Hematopoietic multipotent progenitor cell treated with erythropoietin and hydrocortisone succinate and interleukin-3 and kit ligand, for 15 days (in vitro differentiated cells): ENCODE data around the gene ZNF592.
"Not testable (repeated sequence)": the region's sequence is repeated elsewhere in the genome, so short reads cannot be mapped to it uniquely, and the experiment has no call there.

Experiments
- DNase-seq: peaks from one replicate; pipeline ENCODE4 v3.0.0-alpha.2; 2015; ENCODE audit warnings: low spot score

Gene ZNF592

DNA sequence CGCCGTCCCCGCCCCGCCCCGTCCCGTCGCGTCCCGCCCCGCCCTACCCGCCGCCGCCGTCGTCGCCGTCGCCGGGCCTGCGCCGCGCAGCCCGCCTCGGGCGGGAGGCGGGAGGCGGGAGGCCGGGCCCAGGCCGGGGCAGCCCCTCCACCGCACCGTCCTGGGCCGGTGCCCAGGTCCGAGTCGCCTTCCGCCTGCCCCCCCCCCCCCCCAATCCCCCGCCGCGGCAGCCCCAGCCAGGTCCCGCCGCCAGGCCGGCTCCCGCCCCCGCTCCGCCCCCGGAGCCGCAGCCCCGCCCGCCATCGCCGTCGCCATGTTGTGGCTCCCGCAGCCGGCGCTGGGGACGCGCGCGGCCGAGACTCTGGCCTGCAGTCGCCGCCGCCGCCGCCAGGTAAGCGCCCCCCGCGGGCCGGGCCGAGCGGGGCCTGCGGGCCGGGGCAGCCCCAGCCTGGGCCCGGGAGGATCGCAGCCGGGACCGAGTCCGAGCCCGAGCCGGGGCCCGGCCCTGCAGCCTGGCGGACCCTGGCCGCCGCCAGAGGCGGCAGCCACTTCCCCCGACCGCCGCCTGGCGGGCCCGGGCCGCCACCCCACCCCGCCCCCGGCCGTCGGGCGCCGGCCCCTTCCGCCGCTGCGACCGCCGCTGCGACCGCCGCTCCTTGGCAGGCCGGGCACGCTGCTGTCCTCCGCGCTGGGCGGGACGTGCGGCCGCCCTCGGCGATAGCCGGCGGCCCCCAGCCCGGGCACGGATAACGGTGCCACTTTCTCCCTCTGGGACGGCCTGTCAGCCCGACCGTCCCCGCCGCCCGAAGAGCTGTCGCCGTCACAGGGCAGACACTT, at the start of gene ZNF592:
Gene ZNF592 (plus strand): TSS at position 319 of the 837 bp plus-strand sequence. CDS start 34,084 bp downstream, outside the sequence.
- DNase-seq, result peak; percentile 81

- DNase-seq, result no peak
These were observed 48.7 kb upstream of the ZNF592 start for GRCh38 chr15:84699538-84700191.

DNA sequence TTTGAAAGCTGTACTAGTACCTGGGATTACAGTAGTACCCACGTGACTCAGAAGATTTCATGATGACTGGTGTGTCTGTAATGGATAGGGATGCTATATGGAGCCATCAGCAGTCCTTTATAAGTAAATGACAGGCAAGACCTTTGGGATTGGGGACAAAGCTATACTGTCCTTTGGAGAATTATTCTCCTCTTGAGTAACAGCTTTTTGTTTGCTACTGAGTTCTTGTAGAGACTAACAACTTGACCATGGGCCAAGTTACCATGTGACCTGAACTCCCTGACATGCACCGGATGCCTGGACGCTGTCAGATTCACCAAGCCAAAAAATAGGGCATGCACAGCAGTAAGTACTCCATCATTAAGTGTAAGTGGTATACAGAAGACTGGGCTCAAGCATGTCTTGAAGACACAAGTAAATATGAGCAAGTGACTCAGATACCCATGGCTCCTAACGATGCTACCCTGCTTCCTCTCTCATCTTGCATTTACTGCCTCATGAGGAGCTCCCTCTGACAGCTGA, 45.4 kb upstream of the ZNF592 start:
- no peak for DNase-seq

- no peak for DNase-seq
These were observed 44.6 kb upstream of the ZNF592 start for GRCh38 chr15:84703808-84704207.

GRCh38 chr15:84714372-84714771, 34.0 kb upstream of the ZNF592 start:
- no peak for DNase-seq

DNA sequence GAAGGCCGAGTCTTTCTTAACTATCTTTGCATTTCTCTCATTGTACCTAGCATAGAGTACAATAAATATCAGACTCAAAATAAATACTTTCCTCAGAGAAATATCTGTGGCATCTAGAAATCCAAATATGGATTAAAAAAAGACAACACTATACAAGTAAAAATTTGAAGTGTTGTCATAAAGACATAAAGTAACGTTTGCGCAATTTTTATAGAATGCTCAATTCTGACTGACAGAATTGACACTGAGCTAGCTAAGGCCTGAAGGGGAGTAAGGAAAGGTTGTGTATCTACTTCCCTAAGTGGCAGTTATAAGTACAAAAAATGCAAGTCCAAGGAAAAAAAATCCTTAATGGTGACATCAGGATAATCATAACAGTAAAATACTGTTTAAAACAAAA, 33.6 kb upstream of the ZNF592 start:
- DNase-seq, result no peak

DNA sequence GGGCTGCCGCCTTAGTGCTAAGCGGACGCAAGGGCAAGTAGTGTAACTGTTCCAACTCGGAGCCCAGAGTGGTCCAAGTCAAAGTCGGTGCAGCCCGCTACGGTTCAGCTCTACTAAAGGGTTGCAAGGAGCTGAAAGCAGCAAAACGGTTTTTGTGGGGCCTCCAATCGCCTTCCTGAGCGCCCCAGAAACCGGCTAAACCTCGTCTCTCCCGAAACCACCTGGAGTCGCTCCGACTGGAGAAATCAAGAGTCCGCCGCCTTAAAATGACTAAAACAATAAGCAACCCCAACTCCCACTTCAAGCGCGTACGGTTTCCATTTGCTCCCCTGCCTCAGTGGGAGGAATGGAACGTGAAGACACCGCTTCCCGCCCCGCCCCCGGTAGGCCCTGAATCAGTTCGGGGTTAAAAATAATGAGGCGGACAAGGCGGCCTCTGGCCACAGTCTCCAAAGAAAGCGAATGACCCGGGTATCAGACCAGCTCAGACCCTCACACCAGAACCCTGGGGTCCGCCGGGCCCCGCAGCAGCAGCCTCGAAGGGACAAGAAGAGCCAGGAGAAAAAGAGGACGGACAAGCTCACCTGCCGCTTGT, 32.9 kb upstream of the ZNF592 start:
- peak; percentile 19 for DNase-seq

DNA sequence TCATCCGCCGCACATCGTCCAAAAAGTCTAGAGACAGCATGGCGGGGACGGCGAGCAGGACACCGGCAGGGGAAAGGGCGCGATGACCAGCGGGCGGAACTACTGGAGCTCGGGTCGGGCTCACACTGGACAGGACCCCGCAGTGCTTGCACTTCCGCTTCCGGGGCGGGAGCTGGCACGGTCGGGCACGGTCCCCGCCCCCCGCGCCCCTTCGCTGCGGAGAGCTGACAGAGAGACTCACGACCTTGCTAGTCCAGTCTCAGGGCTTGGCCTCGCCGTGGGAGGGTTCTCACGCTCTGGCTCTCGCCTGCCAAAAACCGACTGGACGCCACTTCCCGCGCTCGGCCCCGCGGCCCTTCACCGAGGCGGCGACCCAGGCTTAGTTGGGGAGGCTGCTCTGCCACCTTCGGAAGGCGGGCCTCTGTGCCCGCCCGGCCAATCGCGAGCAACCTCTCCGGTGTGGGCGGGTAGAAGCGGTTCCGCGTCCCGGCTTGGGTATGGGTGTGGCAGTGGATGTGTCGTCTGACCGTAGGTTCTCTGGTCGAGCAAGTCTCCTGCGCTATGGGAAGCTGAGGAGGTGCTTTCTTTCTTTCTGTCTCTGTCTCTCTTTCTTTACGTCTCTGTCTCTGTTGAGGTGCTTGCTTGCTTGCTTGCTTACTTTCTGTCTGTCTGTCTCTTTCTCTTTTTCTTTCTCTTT, 32.2 kb upstream of the ZNF592 start, which contains the start of gene SEC11A:
Gene SEC11A (minus strand): TSS at position 104 of the 697 bp plus-strand sequence. CDS start 64 bp downstream, at position 40.
- DNase-seq, result peak; percentile 93

GRCh38 chr15:84721371-84721770, 27.0 kb upstream of the ZNF592 start:
- DNase-seq, result no peak

DNA sequence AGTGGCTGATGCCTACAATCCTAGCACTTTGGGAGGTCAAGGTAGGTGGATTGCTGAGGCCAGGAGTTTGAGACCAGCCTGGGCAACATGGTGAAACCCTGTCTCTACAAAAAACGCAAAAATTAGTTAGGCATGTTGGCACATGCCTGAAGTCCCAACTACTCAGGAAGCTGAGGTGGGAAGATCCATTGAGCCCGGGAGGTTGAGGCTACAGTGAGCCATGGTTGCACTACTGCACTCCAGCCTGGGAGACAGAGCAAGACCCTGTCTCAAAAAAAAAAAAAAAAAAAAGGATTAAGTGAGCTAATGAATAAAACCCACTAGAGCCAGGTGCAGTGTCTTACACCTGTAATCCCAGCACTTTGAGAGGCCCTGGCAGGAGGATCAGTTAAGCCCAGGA, 25.8 kb upstream of the ZNF592 start:
- DNase-seq, result no peak

DNA sequence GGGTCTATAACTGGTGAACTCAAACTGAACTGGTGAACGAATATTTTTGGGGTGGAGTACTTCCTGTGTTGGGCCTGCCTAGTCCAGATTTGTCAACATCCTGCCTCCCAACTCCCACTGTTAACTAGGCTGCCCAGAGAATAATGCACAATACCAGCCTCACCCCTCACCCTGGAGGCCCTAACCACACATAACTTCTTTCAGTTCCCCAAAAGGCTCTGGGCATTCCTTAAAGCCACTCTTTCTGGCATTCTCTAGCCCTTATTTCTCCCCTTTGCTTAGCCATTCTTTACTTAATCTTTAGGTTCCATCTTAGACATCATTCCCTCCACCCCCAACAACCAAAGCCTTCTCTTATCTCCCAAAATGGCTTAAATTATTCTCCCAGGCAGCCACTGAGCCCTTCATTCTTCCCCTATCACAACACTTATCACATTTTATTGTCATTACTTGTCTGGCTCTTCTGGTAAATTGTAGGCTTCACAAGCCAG, 23.3 kb upstream of the ZNF592 start:
- no peak for DNase-seq

DNA sequence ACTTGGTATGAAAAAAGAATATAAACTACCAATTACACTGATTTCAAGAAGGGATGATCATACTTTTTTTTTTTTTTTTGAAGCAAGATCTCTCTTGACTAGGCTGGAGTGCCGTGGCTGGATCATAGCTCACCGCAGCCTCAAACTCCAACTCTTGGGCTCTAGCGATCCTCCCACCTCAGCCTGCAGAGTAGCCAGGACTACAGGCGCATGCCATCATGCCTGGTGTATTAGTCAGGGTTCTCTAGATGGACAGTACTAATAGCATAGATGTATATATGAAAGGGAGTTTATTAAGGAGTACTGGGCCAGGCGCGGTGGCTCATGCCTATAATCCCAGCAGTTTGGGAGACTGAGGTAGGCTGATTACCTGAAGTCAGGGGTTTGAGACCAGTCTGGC, 21.0 kb upstream of the ZNF592 start:
- DNase-seq, result no peak

GRCh38 chr15:84731774-84732173, 16.6 kb upstream of the ZNF592 start:
- no peak for DNase-seq

DNA sequence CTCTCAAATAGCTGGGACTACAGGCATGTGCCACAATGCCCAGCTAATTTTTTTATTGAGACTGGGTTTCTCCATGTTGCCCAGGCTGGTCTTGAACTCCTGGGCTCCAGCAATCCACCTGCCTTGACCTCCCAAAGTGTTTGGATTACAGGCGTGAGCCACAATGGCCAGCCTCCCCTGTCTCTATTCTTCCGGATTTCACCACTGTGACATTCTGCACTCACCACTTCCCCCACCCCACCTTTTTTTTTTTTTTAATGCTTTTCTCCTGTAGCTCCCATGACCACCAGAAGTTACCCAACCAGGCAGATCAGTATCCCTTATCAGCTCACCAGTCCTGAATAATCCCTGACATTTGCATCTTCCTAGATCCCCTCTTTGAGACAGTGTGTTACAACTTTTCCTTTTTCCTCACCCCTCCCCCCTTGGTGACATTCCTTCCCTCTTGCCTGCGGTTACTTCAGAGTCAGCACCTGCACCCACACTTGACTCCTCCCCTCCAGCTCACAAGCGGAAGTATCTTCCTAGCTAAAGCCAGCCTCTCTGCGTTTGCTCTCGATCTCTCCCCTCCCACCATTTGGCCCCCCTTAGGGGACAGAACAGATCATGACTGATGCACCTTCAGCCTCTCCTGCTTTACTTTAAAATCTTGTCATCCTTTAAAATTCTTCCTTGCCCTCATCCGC, 13.5 kb upstream of the ZNF592 start:
- peak; percentile 26 for DNase-seq

DNA sequence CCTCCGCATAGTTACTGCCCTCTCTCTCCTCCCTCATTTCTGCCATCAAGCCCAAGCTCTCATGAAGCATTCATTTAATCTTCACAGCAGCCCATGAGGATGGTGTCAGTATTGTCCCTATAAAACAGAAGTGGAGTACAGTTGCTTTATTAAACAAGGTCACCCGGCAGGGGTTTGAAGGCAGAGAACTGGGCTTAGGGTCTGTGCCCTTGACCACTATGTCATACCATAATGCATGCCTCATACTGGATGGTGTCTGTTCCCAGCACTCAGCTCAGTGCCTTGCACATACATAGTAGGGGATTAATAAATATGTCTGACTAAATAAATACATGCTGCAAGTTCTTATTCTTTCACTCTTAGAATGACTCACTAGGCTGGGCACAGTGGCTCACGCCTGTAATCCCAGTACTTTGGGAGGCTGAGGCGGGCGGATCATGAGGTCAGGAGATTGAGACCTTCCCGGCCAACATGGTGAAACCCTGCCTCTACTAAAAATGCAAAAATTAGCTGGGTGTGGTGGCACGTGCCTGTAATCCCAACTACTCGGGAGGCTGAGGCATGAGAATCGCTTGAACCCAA, 12.8 kb upstream of the ZNF592 start:
- not testable (repeated sequence) for DNase-seq

DNA sequence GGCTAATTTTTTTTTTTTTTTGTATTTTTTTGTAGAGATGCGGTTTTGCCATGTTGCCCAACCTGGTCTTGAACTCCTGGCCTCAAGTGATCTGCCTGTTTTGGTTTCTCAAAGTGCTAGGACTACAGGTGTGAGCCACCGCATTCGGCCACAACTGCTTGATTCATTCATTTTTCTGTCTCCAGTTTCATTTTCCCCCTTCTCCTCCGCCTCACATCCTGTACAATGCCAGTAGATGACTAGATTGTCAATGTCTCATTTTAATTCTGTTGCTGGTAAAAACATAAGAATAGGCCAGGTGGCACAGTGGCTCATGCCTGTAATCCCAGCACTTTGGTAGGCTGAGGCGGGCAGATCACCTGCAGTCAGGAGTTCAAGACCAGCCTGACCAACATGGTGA, 12.0 kb upstream of the ZNF592 start:
- DNase-seq, result no peak

- no peak for DNase-seq
These were observed 11.4 kb upstream of the ZNF592 start for GRCh38 chr15:84737005-84737404.

- DNase-seq, result no peak
These were observed 7.7 kb upstream of the ZNF592 start for GRCh38 chr15:84740691-84741090.

GRCh38 chr15:84741121-84741520, 7.3 kb upstream of the ZNF592 start:
- DNase-seq, result no peak

DNA sequence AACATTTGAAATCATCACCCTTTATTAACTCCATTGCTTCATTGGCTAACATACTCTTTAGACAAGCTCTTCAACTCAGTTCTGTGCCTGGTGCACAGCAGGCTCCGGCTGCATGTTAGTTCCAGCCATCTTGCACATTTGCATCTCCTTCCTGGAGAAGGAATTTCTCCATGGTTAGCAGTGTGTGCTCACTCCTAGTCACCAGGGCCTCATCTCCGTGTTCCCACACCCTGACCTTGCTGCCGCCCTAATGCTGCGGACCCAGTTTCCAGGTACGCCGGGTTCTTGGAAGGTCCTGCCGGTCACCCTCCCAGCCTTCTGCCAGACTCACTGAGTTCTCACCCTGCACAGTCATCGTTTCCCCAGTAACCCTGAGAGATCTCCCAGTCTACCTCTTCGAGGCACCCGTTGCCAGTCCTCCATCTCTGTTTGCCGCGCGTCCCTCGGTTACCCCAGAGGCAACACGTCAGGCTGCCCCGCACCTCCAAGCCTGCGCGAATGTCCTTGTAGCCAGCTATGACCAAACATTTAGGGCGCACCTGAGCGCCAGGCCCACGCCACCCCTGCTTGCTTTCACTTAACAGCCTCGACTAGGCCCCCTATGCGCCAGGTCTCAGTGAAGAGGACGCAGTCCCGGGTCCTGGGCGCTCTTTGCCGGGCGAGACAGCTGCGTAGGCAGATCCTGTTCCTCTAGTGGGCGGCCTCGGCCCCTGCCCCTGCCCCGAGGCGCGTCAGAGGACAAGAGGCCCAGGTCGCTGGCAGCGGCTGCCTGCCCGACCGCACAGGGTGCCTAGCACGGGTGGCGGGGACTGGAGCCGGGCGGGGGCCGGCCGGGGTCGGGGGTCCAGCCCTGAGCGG, 747 bp upstream of the ZNF592 start:
- peak; percentile 64 for DNase-seq
